Measurements from ENCODE around the gene ITPRID2.

The ITPRID2 gene

GRCh38 chr2:181849601-181850000 is 41.9 kb upstream of the ITPRID2 start:
- H3K4me3 ChIP-seq (ENCODE audit: control insufficient read depth, low read depth, low read length) = no peak overlapping the region
- TF ChIP-seq CTCF (conservative IDR thresholded peaks at IDR 0.05; ENCODE audit: control insufficient read depth, insufficient read depth, low read depth, low read length) = no peak
- DNase-seq (ENCODE audit: low read depth) = no peak

DNA sequence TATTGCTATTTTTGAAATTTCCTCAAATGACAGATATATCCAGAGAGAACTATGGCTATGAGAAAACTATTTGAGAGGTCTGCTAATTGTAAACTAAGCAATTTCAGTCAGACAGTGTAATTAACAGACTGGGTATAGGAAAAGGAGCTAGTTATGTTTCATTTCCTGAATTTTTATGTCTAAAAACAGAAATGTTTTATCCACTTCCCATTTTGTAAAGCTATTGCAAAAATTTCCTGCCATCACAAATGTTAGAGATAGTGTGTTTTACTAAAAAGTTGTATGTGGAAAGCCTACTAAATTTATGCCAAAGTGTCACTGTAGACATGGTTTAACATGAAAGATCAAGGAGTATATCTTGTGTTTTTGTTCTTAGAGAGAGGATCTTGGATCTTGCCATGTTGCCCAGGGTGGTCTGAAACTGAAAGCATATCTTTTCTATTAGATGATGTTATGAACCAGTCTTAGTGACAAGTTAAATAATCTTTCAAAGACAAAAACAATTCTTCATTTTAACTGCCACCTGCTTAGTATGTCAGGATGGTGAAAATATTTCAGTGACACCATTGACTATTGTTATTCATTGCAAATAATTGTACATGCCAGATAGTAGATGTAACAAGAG is 40.5 kb upstream of the ITPRID2 start:
- TF ChIP-seq CTCF (conservative IDR thresholded peaks at IDR 0.05; ENCODE audit: control insufficient read depth, insufficient read depth, low read depth, low read length) = no peak
- DNase-seq (ENCODE audit: low read depth) = no peak
- H3K4me3 ChIP-seq (ENCODE audit: control insufficient read depth, low read depth, low read length) = no peak overlapping the region

DNA sequence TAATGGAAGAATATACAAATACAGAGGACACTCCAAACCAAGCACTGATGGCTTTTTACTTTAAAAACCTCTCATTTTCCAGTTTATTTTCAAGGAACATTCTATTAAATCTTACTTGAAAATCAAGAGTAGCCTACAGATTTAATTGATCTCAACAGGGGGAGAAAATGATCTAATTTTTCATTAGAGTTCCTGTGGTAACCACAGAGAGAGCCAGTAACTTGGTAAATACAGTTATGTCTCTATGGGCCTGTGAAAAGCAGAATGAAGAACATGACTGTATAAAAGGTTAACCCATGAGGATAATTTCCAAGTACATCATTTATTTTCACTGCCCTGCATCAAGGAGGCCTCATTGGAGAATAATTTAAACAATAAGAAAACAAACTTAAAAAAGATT is 39.8 kb upstream of the ITPRID2 start:
- no peak overlapping the region for H3K4me3 ChIP-seq (ENCODE audit: control insufficient read depth, low read depth, low read length)
- TF ChIP-seq CTCF (conservative IDR thresholded peaks at IDR 0.05; ENCODE audit: control insufficient read depth, insufficient read depth, low read depth, low read length) = no peak
- DNase-seq (ENCODE audit: low read depth) = no peak

DNA sequence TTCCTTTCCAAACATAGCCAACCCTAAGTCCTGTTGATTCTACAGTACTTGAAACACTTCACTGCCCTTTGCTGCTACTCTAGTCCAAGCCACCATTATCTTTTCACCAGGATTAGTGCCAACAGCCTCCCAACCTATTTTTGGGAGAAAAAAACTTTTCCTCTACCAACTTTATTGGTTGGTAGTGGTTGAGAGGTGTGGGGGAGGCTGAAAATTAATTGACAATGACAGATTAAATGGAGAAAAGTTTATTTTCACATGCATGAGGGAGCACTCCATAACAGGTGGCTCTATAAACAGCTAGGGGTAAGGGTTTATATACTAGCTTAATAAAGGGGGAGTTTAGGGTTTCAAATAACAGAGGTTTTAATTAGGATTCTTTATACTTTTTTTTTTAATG is 37.8 kb upstream of the ITPRID2 start:
- no peak for DNase-seq (ENCODE audit: low read depth)

DNA sequence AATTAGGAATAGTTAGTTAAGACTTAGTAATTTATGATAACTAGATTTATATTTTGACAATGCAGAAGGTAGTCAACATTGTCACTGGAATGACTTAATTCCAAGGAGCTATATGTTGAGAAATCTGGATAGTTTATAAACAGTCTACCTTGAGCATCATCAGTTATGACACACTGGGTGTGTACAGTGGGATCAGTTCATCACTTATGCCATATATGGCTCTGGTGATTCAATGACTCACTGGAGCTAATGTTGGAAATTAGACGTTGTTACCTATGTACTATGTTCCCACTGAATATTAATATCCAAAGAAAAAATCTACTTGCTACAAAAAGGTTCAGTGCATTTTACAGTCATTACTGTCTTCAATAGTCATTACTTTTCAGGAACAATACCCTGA is 34.0 kb upstream of the ITPRID2 start:
- no peak overlapping the region for H3K4me3 ChIP-seq (ENCODE audit: control insufficient read depth, low read depth, low read length)
- TF ChIP-seq CTCF (conservative IDR thresholded peaks at IDR 0.05; ENCODE audit: control insufficient read depth, insufficient read depth, low read depth, low read length) = no peak
- peak; percentile 64 for DNase-seq (ENCODE audit: low read depth)

More for the DNA sequence above, 37.8 kb upstream of the ITPRID2 start:
- no peak overlapping the region for H3K4me3 ChIP-seq (ENCODE audit: control insufficient read depth, low read depth, low read length)
- no peak for TF ChIP-seq CTCF (conservative IDR thresholded peaks at IDR 0.05; ENCODE audit: control insufficient read depth, insufficient read depth, low read depth, low read length)

DNA sequence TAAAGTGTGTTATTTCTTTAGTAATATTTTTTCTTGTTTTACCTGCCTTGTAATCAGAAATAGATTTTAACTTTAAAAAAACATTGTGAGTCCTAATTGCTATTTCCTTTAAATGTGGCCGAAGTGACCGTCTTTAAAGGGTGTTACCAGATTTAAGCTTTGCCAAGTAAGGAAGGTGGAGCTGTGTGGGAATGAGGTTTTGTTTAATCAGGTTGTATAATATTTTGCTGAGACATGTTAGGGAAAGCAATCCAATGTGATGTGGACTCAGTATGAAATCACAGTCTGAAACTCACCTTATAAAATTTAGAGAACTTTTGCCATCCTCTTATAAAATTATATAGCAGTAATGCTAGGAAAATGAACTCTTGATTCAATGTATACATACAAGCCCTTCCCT is 32.9 kb upstream of the ITPRID2 start:
- H3K4me3 ChIP-seq (ENCODE audit: control insufficient read depth, low read depth, low read length) = no peak overlapping the region
- no peak for TF ChIP-seq CTCF (conservative IDR thresholded peaks at IDR 0.05; ENCODE audit: control insufficient read depth, insufficient read depth, low read depth, low read length)
- DNase-seq (ENCODE audit: low read depth) = no peak

DNA sequence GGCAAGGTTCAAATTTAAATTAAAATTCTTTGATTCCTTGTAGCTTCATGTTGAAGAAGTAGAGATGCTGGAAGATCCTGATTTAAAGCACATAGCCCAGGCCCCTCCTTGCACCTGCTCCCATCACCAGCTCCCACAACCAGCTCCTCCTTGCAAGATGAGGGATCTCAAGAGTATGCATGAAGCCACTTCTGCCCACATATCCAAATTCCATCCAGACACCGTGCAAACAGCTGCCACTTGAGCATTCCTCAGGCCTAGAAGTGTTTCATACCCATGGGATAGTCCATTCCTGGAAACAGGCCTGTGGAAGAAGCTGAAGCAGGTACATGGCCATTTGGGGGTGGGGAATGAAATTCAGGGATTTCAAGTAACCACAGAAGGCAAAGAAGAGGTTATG is 32.4 kb upstream of the ITPRID2 start:
- no peak for DNase-seq (ENCODE audit: low read depth)

More for the DNA sequence above, 32.4 kb upstream of the ITPRID2 start:
- no peak overlapping the region for H3K4me3 ChIP-seq (ENCODE audit: control insufficient read depth, low read depth, low read length)
- TF ChIP-seq CTCF (conservative IDR thresholded peaks at IDR 0.05; ENCODE audit: control insufficient read depth, insufficient read depth, low read depth, low read length) = no peak
